Thoracic aorta (tissue), 2 donors: ENCODE results near the gene TNS3. TPM values are rescaled to one million over a fixed set of nuclear protein-coding genes. Genes with fewer than 3 reads are reported as not detected.
A peak's percentile ranks its signal among the peaks of the same experiment; 100 is the strongest.

Source experiments
- ATAC-seq: fragments of 150-250 bp; one replicate; pipeline ENCODE4 v1.8.0; 2017; ENCODE audit warnings: low read depth; ENCODE audit not compliant: insufficient number of reproducible peaks, low FRiP score
- DNase-seq: peaks from one replicate; pipeline ENCODE4 v3.0.0-alpha.2; 2020; ENCODE audit warnings: low spot score
- H3K27ac ChIP-seq, 2 donors: fragments of 200-600 bp; sonication (generic); 1 replicate in 1 of 2; 2 replicates in 1 of 2; pipeline ENCODE4 v1.5.1; 2016; ENCODE audit warnings: mild to moderate bottlenecking in 2 of 2, moderate library complexity in 2 of 2
- H3K27me3 ChIP-seq: fragments of 200-600 bp; sonication (generic); replicated peaks from 2 replicates; pipeline ENCODE4 v1.6.0; 2016; ENCODE audit warnings: mild to moderate bottlenecking; ENCODE audit not compliant: insufficient read depth
- H3K36me3 ChIP-seq: fragments of 200-600 bp; sonication (generic); one replicate; pipeline ENCODE4 v1.5.1; 2016
- H3K4me1 ChIP-seq, 2 donors: fragments of 200-600 bp; sonication (generic); 1 replicate in 1 of 2; 2 replicates in 1 of 2; pipeline versions ENCODE4 v1.5.1 to v1.6.0; 2016; ENCODE audit warnings: low read depth in 2 of 2, mild to moderate bottlenecking in 1 of 2; ENCODE audit not compliant: control insufficient read depth in 1 of 2
- H3K4me3 ChIP-seq: fragments of 200-600 bp; sonication (generic); 2 replicates; pipeline ENCODE4 v1.5.1; 2016; ENCODE audit warnings: mild to moderate bottlenecking
- H3K9me3 ChIP-seq: fragments of 200-600 bp; sonication (generic); 2 replicates; pipeline ENCODE4 v1.5.1; 2016
- total RNA-seq, 2 donors: library from RNA; depleted of rRNA; stranded (reverse); fragments of >200 nt; gene quantifications; one replicate each; pipeline versions ENCODE4 v1.1.0 to v1.2.3, GENCODE V29; 2016
- TF ChIP-seq, protein P1 (sequence below): fragments of 200-600 bp; sonication (generic); IDR thresholded peaks from one replicate; pipeline ENCODE4 v1.5.1; 2019; ENCODE audit warnings: antibody characterized with exemption

TNS3 gene
- total RNA-seq, 2 donors from 2014 or later = 138 to 151 TPM

DNA sequence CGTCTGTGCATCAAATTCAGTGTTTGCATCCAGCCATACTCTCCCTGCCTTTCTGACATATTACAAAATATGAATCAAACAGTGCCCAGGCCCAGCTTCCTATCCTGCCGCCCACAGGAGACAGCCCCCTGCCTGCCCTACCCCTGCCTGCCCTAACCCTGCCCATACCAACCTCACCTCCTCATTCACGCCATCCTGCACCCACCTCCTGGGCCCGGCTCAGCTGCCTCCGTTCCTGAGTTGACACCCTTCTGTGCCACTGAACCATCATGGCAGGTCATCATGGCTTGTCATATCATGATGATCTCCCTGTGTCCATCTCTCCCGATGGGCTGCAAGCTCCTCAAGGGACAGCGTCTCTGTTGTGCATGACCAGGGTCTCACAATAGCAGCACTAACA lies 72.3 kb downstream of the TNS3 start:
- ATAC-seq (no peak), DNase-seq (no peak)
- H3K4me3 ChIP-seq = no peak overlapping the region
- H3K4me1 ChIP-seq = peaks cover 32 to 80% of the 10 kb centered on the region in 2 donors
- no peak overlapping the region for H3K27ac ChIP-seq
- H3K36me3 ChIP-seq = no peaks in the 10 kb centered on the region
- TF ChIP-seq, protein P1, sequence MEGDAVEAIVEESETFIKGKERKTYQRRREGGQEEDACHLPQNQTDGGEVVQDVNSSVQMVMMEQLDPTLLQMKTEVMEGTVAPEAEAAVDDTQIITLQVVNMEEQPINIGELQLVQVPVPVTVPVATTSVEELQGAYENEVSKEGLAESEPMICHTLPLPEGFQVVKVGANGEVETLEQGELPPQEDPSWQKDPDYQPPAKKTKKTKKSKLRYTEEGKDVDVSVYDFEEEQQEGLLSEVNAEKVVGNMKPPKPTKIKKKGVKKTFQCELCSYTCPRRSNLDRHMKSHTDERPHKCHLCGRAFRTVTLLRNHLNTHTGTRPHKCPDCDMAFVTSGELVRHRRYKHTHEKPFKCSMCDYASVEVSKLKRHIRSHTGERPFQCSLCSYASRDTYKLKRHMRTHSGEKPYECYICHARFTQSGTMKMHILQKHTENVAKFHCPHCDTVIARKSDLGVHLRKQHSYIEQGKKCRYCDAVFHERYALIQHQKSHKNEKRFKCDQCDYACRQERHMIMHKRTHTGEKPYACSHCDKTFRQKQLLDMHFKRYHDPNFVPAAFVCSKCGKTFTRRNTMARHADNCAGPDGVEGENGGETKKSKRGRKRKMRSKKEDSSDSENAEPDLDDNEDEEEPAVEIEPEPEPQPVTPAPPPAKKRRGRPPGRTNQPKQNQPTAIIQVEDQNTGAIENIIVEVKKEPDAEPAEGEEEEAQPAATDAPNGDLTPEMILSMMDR = no peak
- no peaks in the 10 kb centered on the region for H3K27me3 ChIP-seq
- no peaks in the 10 kb centered on the region for H3K9me3 ChIP-seq

DNA sequence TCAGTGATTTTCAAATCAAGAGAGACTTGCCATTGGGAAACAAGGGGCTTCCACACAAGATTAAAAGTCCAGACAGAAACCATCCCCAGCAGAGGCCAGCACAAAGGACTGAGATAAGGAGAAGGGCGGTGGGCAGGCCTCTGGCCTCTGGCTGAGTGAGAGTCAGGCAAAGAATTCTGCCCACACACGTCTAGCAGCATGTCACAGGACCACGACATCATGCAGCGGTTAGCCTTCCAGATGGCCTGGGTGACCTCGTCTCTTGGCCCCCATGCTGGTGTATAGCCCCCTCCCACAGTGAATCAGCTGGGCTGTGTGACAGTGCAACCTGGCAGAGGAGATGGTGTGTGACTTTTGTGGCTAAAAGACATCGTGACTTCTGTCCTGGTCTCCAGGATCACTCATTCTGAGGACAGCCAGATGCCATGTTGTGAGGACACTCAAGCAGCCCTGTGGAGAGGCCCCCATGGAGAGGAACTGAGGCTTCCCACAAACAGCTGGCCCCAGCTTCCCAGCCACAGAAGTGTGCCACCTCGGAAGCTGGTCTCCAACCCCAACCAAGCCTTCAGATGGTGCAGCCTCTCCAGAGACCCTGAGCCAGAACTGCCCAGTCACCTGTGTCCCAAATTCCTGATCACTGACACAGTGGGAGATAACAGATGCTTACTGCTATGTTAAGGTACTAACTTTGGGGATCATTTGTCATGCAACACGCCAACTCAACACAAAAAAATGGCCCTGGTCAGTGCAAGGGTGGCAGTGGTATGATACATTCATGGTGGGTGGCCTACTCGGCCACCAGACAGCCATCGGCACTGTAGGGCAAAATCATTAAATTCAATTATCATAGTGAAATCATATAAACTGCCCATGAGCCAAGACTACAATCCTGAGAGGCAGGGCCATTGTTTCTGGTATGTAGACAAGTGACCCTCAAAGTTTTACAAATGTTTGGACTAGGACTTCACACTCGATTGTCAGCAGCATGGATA lies 73.2 kb downstream of the TNS3 start:
- Histone ChIP-seq H3K4me3 (no peak overlapping the region), H3K4me1 (peaks cover 32 to 80% of the 10 kb centered on the region in 2 donors), H3K27ac (no peak overlapping the region), H3K27me3 (no peaks in the 10 kb centered on the region), H3K36me3 (no peaks in the 10 kb centered on the region), H3K9me3 (no peaks in the 10 kb centered on the region)
- ATAC-seq (no peak), DNase-seq (no peak)
- TF ChIP-seq, protein P1 = no peak

DNA sequence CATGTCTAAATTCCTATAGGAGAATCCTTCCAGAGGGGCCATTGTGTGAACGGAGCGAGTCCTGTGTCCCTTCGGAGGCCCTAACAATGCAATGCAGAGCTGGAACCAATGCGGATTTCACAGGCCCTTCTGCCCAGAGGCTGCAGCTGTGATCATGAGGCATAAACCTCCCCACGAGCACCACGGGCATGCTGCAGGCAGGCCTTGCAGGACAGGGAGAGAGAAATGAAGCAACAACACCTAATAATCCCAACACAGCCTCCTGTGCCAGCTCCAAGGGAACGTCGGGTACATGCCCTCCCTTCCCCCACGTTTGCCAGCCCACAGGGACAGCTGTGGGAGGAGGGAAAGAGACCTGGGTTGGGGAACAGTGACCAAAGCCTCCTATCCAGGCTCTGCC lies 74.4 kb downstream of the TNS3 start:
- peaks cover 33 to 82% of the 10 kb centered on the region in 2 donors for H3K4me1 ChIP-seq
- no peaks in the 10 kb centered on the region for H3K36me3 ChIP-seq
- H3K27ac ChIP-seq = no peak overlapping the region
- no peak overlapping the region for H3K4me3 ChIP-seq
- TF ChIP-seq, protein P1 = no peak
- ATAC-seq (no peak), DNase-seq (no peak)
- H3K27me3 ChIP-seq = no peaks in the 10 kb centered on the region
- H3K9me3 ChIP-seq = no peaks in the 10 kb centered on the region

DNA sequence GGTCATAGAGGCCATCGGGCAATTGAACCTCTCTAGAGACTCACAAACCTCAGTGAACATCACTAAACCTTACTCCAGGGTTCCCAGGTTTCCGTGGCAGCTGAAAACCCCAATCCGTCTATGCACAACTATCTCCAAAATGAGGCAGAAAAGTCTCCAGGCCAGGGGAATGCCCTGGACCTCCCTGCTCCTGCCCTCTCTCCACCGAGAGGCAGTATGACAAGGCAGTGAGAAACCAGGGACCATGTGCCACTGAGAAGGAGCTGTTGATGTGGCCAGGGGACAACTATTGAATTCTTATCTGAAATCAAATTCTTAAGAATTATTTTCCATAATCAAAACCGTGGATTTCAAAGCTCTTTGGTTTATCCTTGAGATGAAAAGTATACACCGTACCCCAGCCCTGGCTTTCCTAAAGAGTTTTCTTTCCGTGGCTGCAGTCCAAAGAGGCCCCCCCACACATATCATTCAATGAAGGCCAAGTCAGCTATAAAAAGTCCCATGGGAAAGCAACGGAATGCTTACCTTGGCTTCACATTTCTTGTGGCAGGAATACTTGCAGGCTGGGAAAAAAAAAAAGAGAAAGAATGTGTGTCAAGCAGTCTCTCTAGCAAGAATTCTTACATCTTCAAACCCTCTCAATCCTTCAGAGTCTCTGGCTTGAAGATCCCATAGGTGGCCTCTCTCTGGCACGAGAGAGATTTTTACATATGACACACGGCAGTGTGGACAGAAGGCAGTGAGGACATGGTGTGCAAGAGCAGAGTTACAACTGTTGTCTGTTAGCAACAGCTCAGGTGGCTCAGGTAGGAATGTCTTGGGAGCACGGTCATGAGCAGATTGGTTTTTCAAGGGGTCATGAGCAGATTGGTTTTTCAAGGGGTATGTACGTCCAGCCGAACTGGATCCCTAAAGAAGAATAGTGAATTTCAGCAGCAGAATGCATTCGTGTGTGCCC lies 75.2 kb downstream of the TNS3 start:
- no peaks in the 10 kb centered on the region for H3K27me3 ChIP-seq
- DNase-seq (no peak), ATAC-seq (no peak)
- H3K27ac ChIP-seq = peak overlapping the region in 1 of 2 donors; percentile 4
- no peaks in the 10 kb centered on the region for H3K9me3 ChIP-seq
- TF ChIP-seq, protein P1 = no peak
- no peaks in the 10 kb centered on the region for H3K36me3 ChIP-seq
- peak overlapping the region; percentile 27 for H3K4me3 ChIP-seq
- H3K4me1 ChIP-seq = peaks cover 39 to 82% of the 10 kb centered on the region in 2 donors
